ENCODE data around the gene GAB1. TPM values are rescaled to one million over a fixed set of nuclear protein-coding genes. Genes with fewer than 3 reads are reported as not detected.

GAB1 gene
- total RNA-seq, 2 donors from 2014 or later, result 48.3 to 77.3 TPM

DNA sequence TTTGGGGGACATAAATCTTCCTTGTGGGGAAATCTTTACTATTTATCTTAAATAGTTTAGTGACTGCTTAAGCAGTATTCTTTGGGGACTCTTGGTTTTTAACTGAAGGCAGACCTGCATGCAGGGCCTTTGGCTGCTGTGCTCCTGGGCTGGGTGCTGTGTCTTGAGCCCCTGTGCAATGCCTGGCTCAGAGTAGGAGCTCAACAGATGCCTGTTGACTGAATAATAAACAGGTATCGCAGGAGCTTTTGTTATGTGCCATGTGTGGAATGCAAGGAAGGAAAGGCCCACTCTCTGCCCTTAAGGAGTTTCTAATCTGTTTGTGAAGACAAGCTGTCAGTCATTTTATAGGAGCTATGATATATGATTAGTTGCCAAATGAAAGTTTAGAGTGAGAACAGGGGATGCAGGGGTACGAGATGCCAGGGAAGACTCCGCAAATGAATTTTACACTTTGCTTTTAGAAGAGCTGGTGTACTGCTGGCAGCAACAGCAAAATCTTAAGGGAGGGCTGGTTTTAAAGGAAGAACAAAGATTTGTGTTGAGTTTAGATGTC is 6.7 kb downstream of the GAB1 start:
- Histone ChIP-seq H3K9me3 (no peaks in the 10 kb centered on the region), H3K27ac (peak overlapping the region in 1 of 2 donors; percentile 48), H3K4me1 (ENCODE audit: control insufficient read depth in 1 of 2, low read depth in 2 of 2) (peaks cover 40 to 65% of the 10 kb centered on the region in 2 donors), H3K36me3 (no peaks in the 10 kb centered on the region), H3K4me3 (peak overlapping the region; percentile 57), H3K27me3 (replicated peaks; ENCODE audit: insufficient read depth) (no peaks in the 10 kb centered on the region)
- DNase-seq (ENCODE audit: low spot score) (no peak), ATAC-seq (ENCODE audit: insufficient number of reproducible peaks, low FRiP score, low read depth) (no peak)
- TF ChIP-seq, protein P1, sequence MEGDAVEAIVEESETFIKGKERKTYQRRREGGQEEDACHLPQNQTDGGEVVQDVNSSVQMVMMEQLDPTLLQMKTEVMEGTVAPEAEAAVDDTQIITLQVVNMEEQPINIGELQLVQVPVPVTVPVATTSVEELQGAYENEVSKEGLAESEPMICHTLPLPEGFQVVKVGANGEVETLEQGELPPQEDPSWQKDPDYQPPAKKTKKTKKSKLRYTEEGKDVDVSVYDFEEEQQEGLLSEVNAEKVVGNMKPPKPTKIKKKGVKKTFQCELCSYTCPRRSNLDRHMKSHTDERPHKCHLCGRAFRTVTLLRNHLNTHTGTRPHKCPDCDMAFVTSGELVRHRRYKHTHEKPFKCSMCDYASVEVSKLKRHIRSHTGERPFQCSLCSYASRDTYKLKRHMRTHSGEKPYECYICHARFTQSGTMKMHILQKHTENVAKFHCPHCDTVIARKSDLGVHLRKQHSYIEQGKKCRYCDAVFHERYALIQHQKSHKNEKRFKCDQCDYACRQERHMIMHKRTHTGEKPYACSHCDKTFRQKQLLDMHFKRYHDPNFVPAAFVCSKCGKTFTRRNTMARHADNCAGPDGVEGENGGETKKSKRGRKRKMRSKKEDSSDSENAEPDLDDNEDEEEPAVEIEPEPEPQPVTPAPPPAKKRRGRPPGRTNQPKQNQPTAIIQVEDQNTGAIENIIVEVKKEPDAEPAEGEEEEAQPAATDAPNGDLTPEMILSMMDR (IDR thresholded peaks at IDR 0.05), result no peak

DNA sequence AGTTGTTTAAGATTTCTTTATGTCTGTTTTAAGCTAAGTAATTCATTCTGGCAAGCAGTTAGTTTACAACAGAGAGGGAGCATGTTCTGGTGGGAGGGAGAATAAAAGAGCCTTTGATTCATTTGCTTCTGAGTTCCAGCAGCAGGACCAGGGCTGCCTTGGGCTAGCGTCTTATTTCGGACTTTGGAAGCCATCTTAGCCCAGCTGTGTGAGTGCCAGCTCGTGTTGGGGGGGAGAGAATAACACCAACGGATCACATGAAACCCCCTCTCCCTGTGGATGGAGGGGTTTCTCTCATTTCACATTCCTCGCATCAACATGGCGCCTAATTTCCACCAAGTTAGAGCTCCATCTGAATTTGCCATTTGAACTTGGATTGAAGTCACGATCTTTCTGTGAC is 7.4 kb downstream of the GAB1 start:
- ATAC-seq (ENCODE audit: insufficient number of reproducible peaks, low FRiP score, low read depth) (no peak), DNase-seq (ENCODE audit: low spot score) (no peak)
- TF ChIP-seq, protein P1 (IDR thresholded peaks at IDR 0.05), result no peak
- H3K9me3 ChIP-seq, result no peaks in the 10 kb centered on the region
- H3K27ac ChIP-seq, result peak overlapping the region in 1 of 2 donors; percentile 48
- peaks cover 40 to 58% of the 10 kb centered on the region in 2 donors for H3K4me1 ChIP-seq (ENCODE audit: control insufficient read depth in 1 of 2, low read depth in 2 of 2)
- peak overlapping the region; percentile 57 for H3K4me3 ChIP-seq
- H3K27me3 ChIP-seq (replicated peaks; ENCODE audit: insufficient read depth), result no peaks in the 10 kb centered on the region
- H3K36me3 ChIP-seq, result no peaks in the 10 kb centered on the region

DNA sequence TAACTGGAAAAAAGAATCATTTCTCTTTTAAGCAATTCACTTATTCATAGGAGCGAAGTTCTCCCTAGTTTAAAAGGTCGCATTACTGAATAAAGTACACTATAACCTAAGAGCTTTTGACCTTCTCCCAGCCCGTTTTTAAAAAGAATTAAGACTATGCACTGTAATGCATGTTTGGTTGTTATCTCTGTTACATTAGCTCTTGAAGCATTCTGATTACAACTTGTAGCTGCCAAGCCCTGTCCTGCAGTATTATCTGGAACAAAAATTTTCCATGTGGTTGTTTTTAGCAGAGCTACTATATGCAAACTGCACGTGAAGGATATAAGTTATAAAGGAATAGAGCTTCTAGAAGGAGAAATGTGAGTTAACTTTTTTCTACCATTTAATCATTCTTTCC is 8.1 kb downstream of the GAB1 start:
- Histone ChIP-seq H3K9me3 (no peaks in the 10 kb centered on the region), H3K4me3 (peak overlapping the region; percentile 57), H3K36me3 (no peaks in the 10 kb centered on the region), H3K4me1 (ENCODE audit: control insufficient read depth in 1 of 2, low read depth in 2 of 2) (peaks cover 40 to 51% of the 10 kb centered on the region in 2 donors), H3K27ac (peak overlapping the region in 1 of 2 donors; percentile 48), H3K27me3 (replicated peaks; ENCODE audit: insufficient read depth) (no peaks in the 10 kb centered on the region)
- TF ChIP-seq, protein P1 (IDR thresholded peaks at IDR 0.05), result no peak
- no peak for ATAC-seq (ENCODE audit: insufficient number of reproducible peaks, low FRiP score, low read depth)
- DNase-seq (ENCODE audit: low spot score), result no peak

DNA sequence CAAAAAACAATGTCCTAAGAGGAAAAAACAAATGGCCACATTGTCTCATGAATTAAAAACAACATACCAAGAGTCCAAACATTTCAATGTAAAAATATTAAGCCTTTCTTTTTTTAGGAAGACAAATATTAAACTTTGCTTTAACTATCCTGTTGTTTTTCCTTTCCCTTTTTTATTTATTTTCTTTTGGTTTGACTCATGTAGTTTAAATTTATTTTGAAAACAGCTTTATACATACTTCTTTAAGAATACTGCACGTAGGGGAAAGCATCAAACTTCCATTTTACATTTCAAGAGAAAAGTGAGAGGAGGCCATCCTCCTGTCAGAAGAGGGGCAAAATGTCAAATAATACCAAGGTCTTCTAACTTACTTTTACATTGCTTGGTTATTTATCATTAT is 8.7 kb downstream of the GAB1 start:
- H3K4me1 ChIP-seq (ENCODE audit: control insufficient read depth in 1 of 2, low read depth in 2 of 2), result peaks cover 40 to 45% of the 10 kb centered on the region in 2 donors
- DNase-seq (ENCODE audit: low spot score), result no peak
- no peak for ATAC-seq (ENCODE audit: insufficient number of reproducible peaks, low FRiP score, low read depth)
- TF ChIP-seq, protein P1 (IDR thresholded peaks at IDR 0.05), result no peak
- H3K4me3 ChIP-seq, result peak overlapping the region; percentile 57
- H3K27me3 ChIP-seq (replicated peaks; ENCODE audit: insufficient read depth), result no peaks in the 10 kb centered on the region
- H3K9me3 ChIP-seq, result no peaks in the 10 kb centered on the region
- no peaks in the 10 kb centered on the region for H3K36me3 ChIP-seq
- H3K27ac ChIP-seq, result peak overlapping the region in 1 of 2 donors; percentile 48

DNA sequence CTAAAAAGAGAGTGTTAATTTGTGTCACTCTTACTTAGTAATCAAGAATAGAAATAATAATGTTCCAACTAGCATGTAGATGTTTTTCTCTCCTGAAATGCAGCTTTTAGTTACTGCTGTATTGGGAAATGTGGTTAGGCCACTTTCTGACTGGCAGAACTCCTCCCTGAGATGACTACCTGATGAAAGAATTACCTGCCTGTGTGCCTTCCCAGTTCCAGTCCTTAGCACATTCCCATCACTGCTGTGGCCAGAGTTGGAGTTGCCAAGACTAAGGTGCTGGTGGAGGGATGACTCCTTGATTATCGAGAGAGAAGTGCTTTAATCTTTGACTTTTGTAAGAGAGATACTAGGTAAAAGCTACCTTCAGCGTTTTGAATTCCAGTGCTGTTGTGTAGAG is 9.5 kb downstream of the GAB1 start:
- peak overlapping the region in 1 of 2 donors; percentile 48 for H3K27ac ChIP-seq
- ATAC-seq (ENCODE audit: insufficient number of reproducible peaks, low FRiP score, low read depth), result no peak

More for the DNA sequence above, 9.5 kb downstream of the GAB1 start:
- Histone ChIP-seq H3K36me3 (no peaks in the 10 kb centered on the region), H3K4me3 (peak overlapping the region; percentile 57), H3K9me3 (no peaks in the 10 kb centered on the region), H3K27me3 (replicated peaks; ENCODE audit: insufficient read depth) (no peaks in the 10 kb centered on the region), H3K4me1 (ENCODE audit: control insufficient read depth in 1 of 2, low read depth in 2 of 2) (peaks cover 41 to 42% of the 10 kb centered on the region in 2 donors)
- TF ChIP-seq, protein P1 (IDR thresholded peaks at IDR 0.05), result no peak
- no peak for DNase-seq (ENCODE audit: low spot score)
